Endometrium (tissue), 2 donors: Measurements from ENCODE around the gene PLEKHG1.

ENCODE experiments used
- FAIRE-seq: peaks from 2 replicates; lab custom pipeline; 2012; peaks lifted over from hg19 to GRCh38; lab: Jason Lieb, UNC
- donor health status: control.
- donor health status: control.

PLEKHG1 gene

GRCh38 chr6:150620244-150620643 is 20.6 kb downstream of the PLEKHG1 start:
- FAIRE-seq = no peak

- no peak for FAIRE-seq
Observed at GRCh38 chr6:150620763-150621162, 21.1 kb downstream of the PLEKHG1 start.

GRCh38 chr6:150622476-150622875 is 22.8 kb downstream of the PLEKHG1 start:
- no peak for FAIRE-seq

GRCh38 chr6:150622941-150623874 is 23.5 kb downstream of the PLEKHG1 start:
- no peak for FAIRE-seq

GRCh38 chr6:150624191-150624590 is 24.5 kb downstream of the PLEKHG1 start:
- FAIRE-seq = no peak

- FAIRE-seq = no peak
Observed at GRCh38 chr6:150625927-150626326, 26.2 kb downstream of the PLEKHG1 start.

- FAIRE-seq = no peak
Observed at GRCh38 chr6:150627154-150627553, 27.5 kb downstream of the PLEKHG1 start.

- FAIRE-seq = no peak
Observed at GRCh38 chr6:150627585-150628025, 27.9 kb downstream of the PLEKHG1 start.

- no peak for FAIRE-seq
Observed at GRCh38 chr6:150628908-150629307, 29.2 kb downstream of the PLEKHG1 start.

- no peak for FAIRE-seq
Observed at GRCh38 chr6:150631283-150631983, 31.7 kb downstream of the PLEKHG1 start.

- FAIRE-seq = peak; percentile 80
Observed at GRCh38 chr6:150631984-150632642, 32.4 kb downstream of the PLEKHG1 start.

- FAIRE-seq = no peak
Observed at GRCh38 chr6:150632785-150633485, 33.2 kb downstream of the PLEKHG1 start.

- FAIRE-seq = no peak
Observed at GRCh38 chr6:150633486-150633834, 33.8 kb downstream of the PLEKHG1 start.

GRCh38 chr6:150634176-150634963 is 34.7 kb downstream of the PLEKHG1 start:
- peak; percentile 84 for FAIRE-seq

GRCh38 chr6:150634964-150635292 is 35.2 kb downstream of the PLEKHG1 start:
- no peak for FAIRE-seq

GRCh38 chr6:150635906-150636514 is 36.3 kb downstream of the PLEKHG1 start:
- no peak for FAIRE-seq

- FAIRE-seq = no peak
Observed at GRCh38 chr6:150636808-150637207, 37.1 kb downstream of the PLEKHG1 start.

GRCh38 chr6:150637266-150637665 is 37.6 kb downstream of the PLEKHG1 start:
- FAIRE-seq = no peak

- no peak for FAIRE-seq
Observed at GRCh38 chr6:150638267-150638666, 38.6 kb downstream of the PLEKHG1 start.

- no peak for FAIRE-seq
Observed at GRCh38 chr6:150638765-150639164, 39.1 kb downstream of the PLEKHG1 start.

- no peak for FAIRE-seq
Observed at GRCh38 chr6:150639823-150640331, 40.2 kb downstream of the PLEKHG1 start.
